Mononuclear cell (primary cell): Measurements from ENCODE around the gene UMODL1. TPM values are rescaled to one million over a fixed set of nuclear protein-coding genes. Genes with fewer than 3 reads are reported as not detected.

ENCODE experiments used
- H3K27me3 ChIP-seq: 2 replicates; pipeline ENCODE4 v1.6.0; 2011; ENCODE audit warnings: low read length, control low read depth; ENCODE audit not compliant: insufficient read depth
- H3K4me1 ChIP-seq: 2 replicates; pipeline ENCODE4 v1.5.1; 2011; ENCODE audit warnings: mild to moderate bottlenecking, low read length, control low read depth; ENCODE audit not compliant: insufficient read depth
- H3K4me3 ChIP-seq: 2 replicates; pipeline ENCODE4 v1.5.1; 2011; ENCODE audit warnings: mild to moderate bottlenecking, low read length, moderate library complexity
- H3K9me3 ChIP-seq: 2 replicates; pipeline ENCODE4 v1.5.1; 2011; ENCODE audit warnings: low read depth, mild to moderate bottlenecking, control low read depth, low read length
- total RNA-seq: library from RNA; depleted of rRNA; stranded (reverse); fragments of >200 nt; gene quantifications from one replicate; pipeline ENCODE4 v1.2.3, GENCODE V29; 2012

UMODL1 gene
- total RNA-seq, 1 donor = under 0.01 TPM

DNA sequence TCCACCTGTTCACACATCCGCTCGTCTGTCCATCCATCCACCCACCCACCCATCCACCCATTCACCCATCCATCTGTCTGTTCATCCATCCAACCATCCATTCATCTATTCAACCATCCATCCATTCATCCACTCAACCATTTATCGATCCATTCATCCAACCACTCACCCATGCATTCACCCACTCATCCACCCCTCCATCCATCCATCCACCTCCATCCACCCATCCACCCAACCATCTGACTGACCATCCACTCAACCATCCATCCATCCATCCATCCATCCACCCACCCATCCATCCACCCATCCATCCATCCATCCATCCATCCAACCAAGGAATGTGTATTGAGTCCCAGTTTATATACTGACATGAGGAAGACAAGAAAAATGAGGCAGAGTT lies 73.1 kb downstream of the UMODL1 start:
- Histone ChIP-seq H3K27me3 (no peaks in the 10 kb centered on the region), H3K4me1 (peaks cover 26% of the 10 kb centered on the region), H3K9me3 (no peaks in the 10 kb centered on the region), H3K4me3 (no peak overlapping the region)

GRCh38 chr21:42144679-42145568 lies 73.8 kb downstream of the UMODL1 start:
- Histone ChIP-seq H3K27me3 (no peaks in the 10 kb centered on the region), H3K4me1 (peaks cover 26% of the 10 kb centered on the region), H3K9me3 (no peaks in the 10 kb centered on the region), H3K4me3 (no peak overlapping the region)

- Histone ChIP-seq H3K9me3 (no peaks in the 10 kb centered on the region), H3K4me1 (peaks cover 18% of the 10 kb centered on the region), H3K4me3 (no peak overlapping the region), H3K27me3 (no peaks in the 10 kb centered on the region)
These were observed 74.6 kb downstream of the UMODL1 start for GRCh38 chr21:42145569-42146272.

DNA sequence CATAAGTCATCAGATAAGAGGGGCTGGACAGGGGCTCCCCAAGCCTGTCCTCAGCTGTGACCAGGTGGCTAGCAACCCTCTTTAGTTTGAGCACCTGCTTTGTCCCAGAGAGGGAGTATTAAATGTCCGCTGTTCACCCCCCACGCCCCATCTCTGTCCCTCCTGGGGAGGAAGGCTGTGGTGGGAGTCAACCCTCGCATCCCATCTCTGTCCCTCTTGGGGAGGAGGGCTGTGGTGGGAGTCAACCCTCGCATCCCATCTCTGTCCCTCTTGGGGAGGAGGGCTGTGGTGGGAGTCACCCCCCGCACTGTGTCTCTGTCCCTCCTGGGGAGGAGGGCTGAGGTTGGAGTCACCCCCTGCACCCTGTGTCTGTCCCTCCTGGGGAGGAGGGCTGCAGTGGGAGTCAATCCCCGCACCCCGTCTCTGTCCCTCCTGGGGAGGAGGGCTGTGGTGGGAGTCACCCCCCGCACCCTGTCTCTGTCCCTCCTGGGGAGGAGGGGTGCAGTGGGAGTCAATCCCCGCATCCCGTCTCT lies 75.2 kb downstream of the UMODL1 start:
- Histone ChIP-seq H3K9me3 (no peaks in the 10 kb centered on the region), H3K27me3 (no peaks in the 10 kb centered on the region), H3K4me1 (peaks cover 15% of the 10 kb centered on the region), H3K4me3 (no peak overlapping the region)

DNA sequence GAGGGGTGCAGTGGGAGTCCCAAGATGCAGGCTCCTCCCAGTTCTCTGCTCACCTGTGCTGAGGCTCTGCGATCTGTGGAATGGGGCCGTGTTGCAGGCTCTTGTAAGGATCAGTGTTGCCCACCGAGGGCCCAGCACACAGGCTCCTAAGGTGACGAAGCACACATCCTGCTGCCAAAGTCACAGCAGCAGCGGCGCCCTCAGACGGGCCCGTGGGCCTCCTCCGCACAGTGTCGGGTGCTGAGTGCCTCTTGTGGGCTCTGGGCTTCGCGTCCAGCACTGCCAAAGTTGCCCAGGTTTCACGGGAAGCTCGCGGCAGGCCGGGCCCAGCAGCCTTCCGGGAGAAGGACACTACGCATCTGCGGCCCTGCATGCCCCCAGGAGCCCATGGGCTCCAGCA lies 75.7 kb downstream of the UMODL1 start:
- Histone ChIP-seq H3K4me1 (peaks cover 12% of the 10 kb centered on the region), H3K4me3 (no peak overlapping the region), H3K27me3 (no peaks in the 10 kb centered on the region), H3K9me3 (no peaks in the 10 kb centered on the region)

- H3K4me3 ChIP-seq = no peak overlapping the region
- no peaks in the 10 kb centered on the region for H3K9me3 ChIP-seq
- H3K4me1 ChIP-seq = peaks cover 5% of the 10 kb centered on the region
- H3K27me3 ChIP-seq = no peaks in the 10 kb centered on the region
These were observed 76.4 kb downstream of the UMODL1 start for GRCh38 chr21:42147386-42148020.

- no peaks in the 10 kb centered on the region for H3K9me3 ChIP-seq
- no peak overlapping the region for H3K4me3 ChIP-seq
- no peaks in the 10 kb centered on the region for H3K27me3 ChIP-seq
- peaks cover 3% of the 10 kb centered on the region for H3K4me1 ChIP-seq
These were observed 77.0 kb downstream of the UMODL1 start for GRCh38 chr21:42148097-42148496.

GRCh38 chr21:42148584-42148983 lies 77.5 kb downstream of the UMODL1 start:
- peaks cover 3% of the 10 kb centered on the region for H3K4me1 ChIP-seq
- H3K9me3 ChIP-seq = no peaks in the 10 kb centered on the region
- no peak overlapping the region for H3K4me3 ChIP-seq
- H3K27me3 ChIP-seq = no peaks in the 10 kb centered on the region

DNA sequence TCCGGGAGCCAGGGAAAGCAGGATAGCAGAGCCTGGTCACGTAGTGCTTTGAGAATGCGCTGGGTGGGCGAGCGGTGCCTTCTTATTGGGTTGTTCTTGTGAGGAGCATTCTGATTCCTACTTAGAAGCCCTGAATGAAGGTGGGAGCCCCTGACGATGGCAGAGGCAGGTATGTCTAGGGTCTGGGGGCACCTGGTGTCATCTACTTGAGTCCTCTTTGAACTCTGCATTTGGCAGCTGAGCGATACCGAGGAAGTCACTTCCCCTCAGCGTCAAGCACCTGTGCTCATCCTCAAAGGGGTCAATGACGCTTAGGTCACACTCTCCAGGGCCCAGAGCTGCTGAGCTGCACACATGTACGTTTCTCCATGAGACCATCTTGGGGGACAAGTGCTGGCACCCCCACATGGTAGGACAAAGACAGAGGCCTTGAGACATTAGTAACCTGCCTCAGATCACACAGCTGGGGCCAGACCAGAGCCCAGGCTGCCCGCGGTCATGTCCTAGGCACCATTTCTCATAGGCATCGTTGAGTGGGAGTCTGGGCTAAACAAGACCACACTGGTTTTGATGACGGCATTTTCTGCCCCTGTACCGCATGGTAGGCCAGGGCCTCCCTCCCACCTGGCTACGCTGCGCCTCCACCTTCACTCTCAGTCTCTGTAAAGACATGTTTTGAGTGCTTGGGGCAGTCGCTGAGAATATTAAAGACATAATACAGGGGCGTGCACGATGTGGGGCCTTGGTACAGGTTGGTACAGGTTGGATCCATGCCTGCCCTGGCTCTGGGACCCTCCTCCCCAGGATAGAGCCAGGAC lies 78.7 kb downstream of the UMODL1 start:
- Histone ChIP-seq H3K4me1 (peaks cover 3% of the 10 kb centered on the region), H3K27me3 (no peaks in the 10 kb centered on the region), H3K4me3 (no peak overlapping the region), H3K9me3 (no peaks in the 10 kb centered on the region)

GRCh38 chr21:42150474-42151085 lies 79.5 kb downstream of the UMODL1 start:
- H3K9me3 ChIP-seq = no peaks in the 10 kb centered on the region
- no peaks in the 10 kb centered on the region for H3K27me3 ChIP-seq
- H3K4me3 ChIP-seq = no peak overlapping the region

GRCh38 chr21:42151148-42151947 lies 80.2 kb downstream of the UMODL1 start:
- no peaks in the 10 kb centered on the region for H3K27me3 ChIP-seq
- H3K4me1 ChIP-seq = no peaks in the 10 kb centered on the region
- no peaks in the 10 kb centered on the region for H3K9me3 ChIP-seq
- H3K4me3 ChIP-seq = no peak overlapping the region

More at GRCh38 chr21:42150474-42151085, 79.5 kb downstream of the UMODL1 start:
- H3K4me1 ChIP-seq = peaks cover 3% of the 10 kb centered on the region

DNA sequence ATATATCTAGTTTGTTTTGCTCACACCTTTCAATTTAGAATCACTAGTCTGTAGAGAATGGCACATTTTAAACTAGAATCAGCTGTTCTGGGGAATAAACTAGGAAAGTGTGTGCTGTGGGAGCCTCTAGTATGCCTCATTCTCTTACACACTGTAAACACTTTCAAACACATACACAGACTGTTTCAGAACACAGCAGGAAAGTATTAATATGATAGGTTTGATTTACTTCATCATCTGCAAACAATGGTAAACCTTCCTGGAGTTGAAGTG lies 80.8 kb downstream of the UMODL1 start:
- Histone ChIP-seq H3K4me1 (no peaks in the 10 kb centered on the region), H3K27me3 (no peaks in the 10 kb centered on the region), H3K4me3 (no peak overlapping the region), H3K9me3 (no peaks in the 10 kb centered on the region)

GRCh38 chr21:42153046-42153686 lies 82.0 kb downstream of the UMODL1 start:
- Histone ChIP-seq H3K9me3 (no peaks in the 10 kb centered on the region), H3K27me3 (no peaks in the 10 kb centered on the region), H3K4me1 (no peaks in the 10 kb centered on the region), H3K4me3 (no peak overlapping the region)
